ENCODE data around the gene CD22. TPM values are rescaled to one million over a fixed set of nuclear protein-coding genes. Genes with fewer than 3 reads are reported as not detected.
A peak's percentile ranks its signal among the peaks of the same experiment; 100 is the strongest.

Gene CD22
- total and polyA plus RNA-seq, 2 of the 13 experiments (the other 11 are each of a cell fraction or from before 2014, with no cell fraction given): 0.71 to 1.7 TPM

GRCh38 chr19:35389192-35389861, 60.3 kb downstream of the CD22 start (continued):
- TF ChIP-seq TCF7L2 (IDR thresholded peaks at IDR 0.05; ENCODE audit: low read depth, low read length) (no peak), CEBPG (CRISPR knock-in tag; IDR thresholded peaks at IDR 0.05) (0 out of 2 replicates have a peak, but pooled peaks have one; percentile 25), ZFP91 (CRISPR knock-in tag; IDR thresholded peaks at IDR 0.05; ENCODE audit: borderline replicate concordance) (no peak), HMGXB3 (CRISPR knock-in tag; IDR thresholded peaks at IDR 0.05; ENCODE audit: borderline replicate concordance) (no peak), KIAA2018 (CRISPR knock-in tag; IDR thresholded peaks at IDR 0.05; ENCODE audit: borderline replicate concordance) (no peak), FOXJ3 (CRISPR knock-in tag; IDR thresholded peaks at IDR 0.05; ENCODE audit: borderline replicate concordance) (no peak), GTF3A (CRISPR knock-in tag; conservative IDR thresholded peaks at IDR 0.05) (no peak), DMAP1 (CRISPR knock-in tag; IDR thresholded peaks at IDR 0.05) (0 out of 2 replicates have a peak, but pooled peaks have one; percentile 5), E2F5 (CRISPR knock-in tag; conservative IDR thresholded peaks at IDR 0.05) (no peak), ZFP37 (CRISPR knock-in tag; IDR thresholded peaks at IDR 0.05; ENCODE audit: borderline replicate concordance) (no peak)

Data from HepG2 (cell line).